Tibial nerve (tissue), 4 donors: Measurements from ENCODE around the gene AGAP3.

Experiments
- EP300 ChIP-seq, 2 donors: sonication (generic); formaldehyde crosslinking; IDR thresholded peaks; one replicate each; pipeline ENCODE4 v1.6.1; 2017; ENCODE audit warnings: antibody characterized with exemption in 2 of 2, mild to moderate bottlenecking in 1 of 2
- POLR2A ChIP-seq, 2 donors: fragments of 450-650 bp; IDR thresholded peaks; one replicate each; pipeline ENCODE4 v1.6.1; 2017; ENCODE audit warnings: antibody characterized with exemption in 2 of 2, mild to moderate bottlenecking in 2 of 2, moderate library complexity in 2 of 2
- TF ChIP-seq, protein P1 (sequence below), 5 experiments: fragments of 200-600 bp in 3 of 5; fragments of 450-650 bp in 2 of 5; sonication (generic) in 3 of 5; IDR thresholded peaks; one replicate each; pipeline ENCODE4 v1.5.1; 2016 to 2019; ENCODE audit warnings: antibody characterized with exemption in 5 of 5, mild to moderate bottlenecking in 3 of 5, moderate library complexity in 2 of 5

DNA sequence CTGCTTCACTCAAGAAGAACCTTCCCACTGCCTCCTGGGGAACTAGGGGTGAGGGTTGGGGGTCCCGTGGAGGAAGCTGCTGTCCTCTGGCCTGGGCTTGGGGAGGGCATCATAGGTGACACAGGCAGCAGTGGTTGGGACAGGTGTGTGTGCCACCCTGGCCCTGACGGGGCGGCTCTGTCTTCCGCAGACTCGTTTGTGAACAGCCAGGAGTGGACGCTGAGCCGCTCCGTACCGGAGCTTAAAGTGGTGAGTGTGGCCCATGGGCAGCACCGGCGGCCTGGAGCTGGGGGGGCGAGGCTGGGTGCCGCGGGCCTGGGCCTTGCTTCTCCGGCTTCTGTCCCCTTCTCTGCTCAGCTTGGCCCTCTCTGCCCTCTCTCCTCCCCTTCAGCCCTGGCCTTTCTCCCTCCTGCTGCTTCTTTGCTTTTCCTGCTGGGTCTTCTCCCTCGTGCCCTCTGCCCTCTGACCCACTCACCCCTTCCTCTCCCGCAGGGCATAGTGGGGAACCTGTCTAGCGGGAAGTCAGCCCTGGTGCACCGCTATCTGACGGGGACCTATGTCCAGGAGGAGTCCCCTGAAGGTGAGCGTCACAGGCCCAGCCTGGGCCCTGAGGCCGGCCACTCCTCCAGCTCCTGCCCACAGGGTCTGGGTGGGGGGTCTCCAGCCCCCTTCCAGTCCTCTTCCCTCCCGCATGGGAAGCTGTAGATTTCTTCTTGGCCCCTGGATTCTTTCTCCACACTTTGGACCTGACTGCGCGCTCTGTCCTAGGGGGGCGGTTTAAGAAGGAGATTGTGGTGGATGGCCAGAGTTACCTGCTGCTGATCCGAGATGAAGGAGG lies 30.5 kb downstream of the AGAP3 start:
- TF ChIP-seq, protein P1, sequence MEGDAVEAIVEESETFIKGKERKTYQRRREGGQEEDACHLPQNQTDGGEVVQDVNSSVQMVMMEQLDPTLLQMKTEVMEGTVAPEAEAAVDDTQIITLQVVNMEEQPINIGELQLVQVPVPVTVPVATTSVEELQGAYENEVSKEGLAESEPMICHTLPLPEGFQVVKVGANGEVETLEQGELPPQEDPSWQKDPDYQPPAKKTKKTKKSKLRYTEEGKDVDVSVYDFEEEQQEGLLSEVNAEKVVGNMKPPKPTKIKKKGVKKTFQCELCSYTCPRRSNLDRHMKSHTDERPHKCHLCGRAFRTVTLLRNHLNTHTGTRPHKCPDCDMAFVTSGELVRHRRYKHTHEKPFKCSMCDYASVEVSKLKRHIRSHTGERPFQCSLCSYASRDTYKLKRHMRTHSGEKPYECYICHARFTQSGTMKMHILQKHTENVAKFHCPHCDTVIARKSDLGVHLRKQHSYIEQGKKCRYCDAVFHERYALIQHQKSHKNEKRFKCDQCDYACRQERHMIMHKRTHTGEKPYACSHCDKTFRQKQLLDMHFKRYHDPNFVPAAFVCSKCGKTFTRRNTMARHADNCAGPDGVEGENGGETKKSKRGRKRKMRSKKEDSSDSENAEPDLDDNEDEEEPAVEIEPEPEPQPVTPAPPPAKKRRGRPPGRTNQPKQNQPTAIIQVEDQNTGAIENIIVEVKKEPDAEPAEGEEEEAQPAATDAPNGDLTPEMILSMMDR (IDR thresholded peaks at IDR 0.05) = no peak
- TF ChIP-seq POLR2A (IDR thresholded peaks at IDR 0.05) (no peak), EP300 (IDR thresholded peaks at IDR 0.05) (no peak)
